ENCODE measurements around the gene INAFM1. TPM values are rescaled to one million over a fixed set of nuclear protein-coding genes. Genes with fewer than 3 reads are reported as not detected.
A peak's percentile ranks its signal among the peaks of the same experiment; 100 is the strongest.

Gene INAFM1
- total RNA-seq, 4 donors from 2014 or later, result 6.0 to 13.6 (median 8.2) TPM

DNA sequence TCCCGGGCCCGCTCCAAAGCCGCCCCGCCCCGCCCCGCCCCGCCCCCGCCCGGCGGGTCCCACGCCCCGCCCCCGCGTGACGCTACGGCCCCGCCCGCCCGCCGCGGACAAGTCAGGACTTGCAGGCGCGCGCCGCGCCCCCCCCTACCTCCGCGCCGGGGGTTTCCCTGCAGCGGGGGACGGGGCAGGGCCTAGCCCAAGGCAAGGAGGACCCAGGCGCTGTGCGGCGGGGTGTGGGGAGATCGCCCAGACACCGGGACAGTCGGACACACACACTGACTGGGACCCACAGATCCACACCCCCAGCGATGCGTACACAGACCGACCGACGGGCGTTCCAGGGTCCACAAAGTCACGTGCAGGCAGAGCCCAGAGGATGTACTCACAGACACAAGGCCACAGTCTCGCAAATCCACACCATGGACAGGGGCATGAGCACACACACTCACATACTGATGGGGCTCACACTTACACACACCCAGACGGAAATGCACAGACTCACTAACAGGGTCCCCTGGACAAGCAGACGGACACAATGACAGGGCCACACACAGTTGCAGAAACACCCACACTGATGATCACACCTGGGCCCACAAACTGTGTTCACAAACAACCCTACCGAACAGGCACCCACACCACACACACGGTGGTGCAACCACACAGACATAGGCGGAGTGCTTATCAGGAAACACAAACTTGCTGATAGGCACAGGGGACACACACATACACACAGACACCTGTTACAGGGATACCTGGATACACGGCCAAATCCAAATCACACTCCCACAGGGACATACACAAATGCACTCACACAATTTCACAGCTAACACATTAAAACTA, 43.2 kb upstream of the INAFM1 start:
- peak; percentile 74 to 97 for DNase-seq (ENCODE audit: low spot score in 2 of 2)
- intact Hi-C loops (cut with DNase I; ENCODE audit: low total_unique reads), result no loop called here
- H3K4me3 ChIP-seq (ENCODE audit: low read depth, poor library complexity, severe bottlenecking), result no peak overlapping the region
- WGBS, 2 donors, result 5 to 17% methylated on average over 14 to 45 of the region's 51 CpGs
- TF ChIP-seq POLR2A (IDR thresholded peaks at IDR 0.05) (no peak), CTCF (IDR thresholded peaks at IDR 0.05) (peak in 1 of 3 donors; percentile 49)

DNA sequence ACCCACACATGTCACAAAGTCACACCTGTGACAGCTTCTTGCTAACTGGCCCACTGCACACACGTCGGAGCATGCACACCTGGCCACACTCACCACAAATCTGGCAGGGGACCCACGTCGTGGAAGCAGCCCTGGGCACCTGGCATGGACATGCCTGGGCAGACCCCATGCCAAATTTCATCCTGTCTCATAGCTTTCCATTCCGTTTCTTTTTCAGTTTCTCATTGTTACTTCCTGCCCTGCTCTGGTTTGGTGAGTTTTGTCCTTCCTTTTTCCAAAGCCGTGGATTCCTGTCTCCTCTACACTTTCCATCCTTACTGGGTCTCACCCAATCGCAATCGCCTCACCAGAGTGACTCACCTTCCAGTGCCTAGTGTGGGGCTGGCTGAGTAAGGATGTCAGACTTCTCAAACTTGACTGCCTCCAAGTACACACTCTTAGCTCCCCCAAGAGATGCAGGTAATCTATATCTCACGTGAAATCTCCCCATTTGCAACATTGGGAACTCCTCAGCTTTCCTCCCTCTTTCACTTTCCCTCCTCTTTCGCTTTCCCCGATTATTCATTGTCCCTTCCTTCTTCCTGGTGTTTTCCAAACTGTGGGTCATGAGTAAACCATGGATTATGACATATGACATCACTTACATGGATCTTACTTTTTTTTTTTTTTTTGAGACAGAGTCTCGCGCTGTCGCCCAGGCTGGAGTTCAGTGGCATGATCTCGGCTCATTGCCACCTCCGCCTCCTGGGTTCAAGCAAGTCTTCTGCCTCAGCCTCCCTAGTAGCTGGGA, 42.1 kb upstream of the INAFM1 start:
- H3K4me3 ChIP-seq (ENCODE audit: low read depth, poor library complexity, severe bottlenecking), result no peak overlapping the region
- intact Hi-C loops (cut with DNase I; ENCODE audit: low total_unique reads), result no loop called here
- no peak for DNase-seq (ENCODE audit: low spot score in 2 of 2)
- 22 to 24% methylated on average over 16 of the region's 16 CpGs for WGBS, 2 donors
- TF ChIP-seq POLR2A (IDR thresholded peaks at IDR 0.05) (no peak), CTCF (IDR thresholded peaks at IDR 0.05) (no peak)

- DNase-seq (ENCODE audit: low spot score in 2 of 2), result no peak
- TF ChIP-seq CTCF (IDR thresholded peaks at IDR 0.05) (no peak), POLR2A (IDR thresholded peaks at IDR 0.05) (no peak)
- intact Hi-C loops (cut with DNase I; ENCODE audit: low total_unique reads), result no loop called here
- 78 to 82% methylated on average over 12 of the region's 12 CpGs for WGBS, 2 donors
- no peak overlapping the region for H3K4me3 ChIP-seq (ENCODE audit: low read depth, poor library complexity, severe bottlenecking)
These were observed 38.5 kb upstream of the INAFM1 start for GRCh38 chr19:47236072-47236675.

- H3K4me3 ChIP-seq (ENCODE audit: low read depth, poor library complexity, severe bottlenecking), result no peak overlapping the region
- 11 to 18% methylated on average over 8 to 14 of the region's 16 CpGs for WGBS, 2 donors
- intact Hi-C loops (cut with DNase I; ENCODE audit: low total_unique reads), result no loop called here
These were observed 35.5 kb upstream of the INAFM1 start for GRCh38 chr19:47239152-47239551.

More at GRCh38 chr19:47239152-47239551, 35.5 kb upstream of the INAFM1 start:
- no peak for TF ChIP-seq CTCF (IDR thresholded peaks at IDR 0.05)
- TF ChIP-seq POLR2A (IDR thresholded peaks at IDR 0.05), result no peak
- no peak for DNase-seq (ENCODE audit: low spot score in 2 of 2)

Measured in lower leg skin (tissue), 4 donors.